ENCODE results near the gene PAQR3. TPM values are rescaled to one million over a fixed set of nuclear protein-coding genes. Genes with fewer than 3 reads are reported as not detected.
"Not testable (repeated sequence)": the region's sequence is repeated elsewhere in the genome, so short reads cannot be mapped to it uniquely, and the experiment has no call there.

The PAQR3 gene
- total RNA-seq, 2 donors from 2014 or later, result 13.1 to 16.4 TPM

GRCh38 chr4:78910612-78911011 lies 28.6 kb downstream of the PAQR3 start:
- no peaks in the 10 kb centered on the region for H3K9me3 ChIP-seq
- no peak for TF ChIP-seq CTCF (IDR thresholded peaks at IDR 0.05)

GRCh38 chr4:78908974-78909373 lies 30.3 kb downstream of the PAQR3 start:
- H3K36me3 ChIP-seq; intact Hi-C loops (cut with DNase I); H3K27me3 ChIP-seq; H3K9ac ChIP-seq (ENCODE audit: low read depth in 2 of 2, low read length in 2 of 2); H3K9me3 ChIP-seq; H3K4me1 ChIP-seq; H3K4me3 ChIP-seq; DNase-seq; H3K27ac ChIP-seq: not testable (repeated sequence)

More at GRCh38 chr4:78910612-78911011, 28.6 kb downstream of the PAQR3 start:
- DNase-seq, result no peak
- Histone ChIP-seq H3K36me3 (no peaks in the 10 kb centered on the region), H3K27me3 (no peaks in the 10 kb centered on the region), H3K9ac (ENCODE audit: low read depth in 2 of 2, low read length in 2 of 2) (no peak overlapping the region), H3K4me1 (no peaks in the 10 kb centered on the region), H3K4me3 (no peak overlapping the region), H3K27ac (no peak overlapping the region)
- intact Hi-C loops (cut with DNase I), result no loop called here

DNA sequence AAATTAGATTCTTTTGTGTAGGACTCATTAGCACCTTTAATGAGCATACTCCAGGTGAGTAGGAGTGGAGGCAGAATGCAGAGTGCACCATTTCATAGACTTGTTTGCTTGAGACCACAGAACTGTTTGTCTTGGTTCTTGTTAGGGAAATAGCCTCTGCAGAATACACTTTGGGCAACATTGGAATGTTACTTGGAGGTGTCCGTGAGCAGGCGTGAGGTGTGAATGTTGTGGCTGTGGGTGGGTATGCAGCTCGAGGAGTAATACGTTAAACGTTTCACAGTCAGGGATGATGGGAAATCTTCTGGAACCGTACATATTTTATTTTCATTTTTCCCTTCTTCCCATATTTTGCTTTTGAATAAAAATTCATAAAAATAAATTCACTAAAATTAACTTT lies 31.6 kb downstream of the PAQR3 start:
- intact Hi-C loops (cut with DNase I), result no loop called here
- Histone ChIP-seq H3K36me3 (no peaks in the 10 kb centered on the region), H3K4me3 (no peak overlapping the region), H3K9ac (ENCODE audit: low read depth in 2 of 2, low read length in 2 of 2) (no peak overlapping the region), H3K27ac (no peak overlapping the region), H3K4me1 (no peaks in the 10 kb centered on the region), H3K27me3 (no peaks in the 10 kb centered on the region), H3K9me3 (no peaks in the 10 kb centered on the region)
- DNase-seq, result no peak
- TF ChIP-seq CTCF (IDR thresholded peaks at IDR 0.05), result no peak

- DNase-seq, result no peak
- no peak for TF ChIP-seq CTCF (IDR thresholded peaks at IDR 0.05)
Measured at GRCh38 chr4:78904143-78904542, 35.1 kb downstream of the PAQR3 start.

GRCh38 chr4:78902298-78902697 lies 36.9 kb downstream of the PAQR3 start:
- TF ChIP-seq CTCF (IDR thresholded peaks at IDR 0.05), result no peak
- no peaks in the 10 kb centered on the region for H3K9me3 ChIP-seq
- no peak overlapping the region for H3K4me3 ChIP-seq
- no peaks in the 10 kb centered on the region for H3K36me3 ChIP-seq
- DNase-seq, result no peak
- no peak overlapping the region for H3K9ac ChIP-seq (ENCODE audit: low read depth in 2 of 2, low read length in 2 of 2)
- intact Hi-C loops (cut with DNase I), result no loop called here
- no peak overlapping the region for H3K27ac ChIP-seq
- H3K4me1 ChIP-seq, result peaks cover 3% of the 10 kb centered on the region
- no peaks in the 10 kb centered on the region for H3K27me3 ChIP-seq

More at GRCh38 chr4:78904143-78904542, 35.1 kb downstream of the PAQR3 start:
- Histone ChIP-seq H3K4me1 (peaks cover 3% of the 10 kb centered on the region), H3K9ac (ENCODE audit: low read depth in 2 of 2, low read length in 2 of 2) (no peak overlapping the region), H3K4me3 (no peak overlapping the region), H3K9me3 (no peaks in the 10 kb centered on the region), H3K27ac (no peak overlapping the region), H3K27me3 (no peaks in the 10 kb centered on the region), H3K36me3 (no peaks in the 10 kb centered on the region)
- intact Hi-C loops (cut with DNase I), result no loop called here

- intact Hi-C loops (cut with DNase I), result no loop called here
- Histone ChIP-seq H3K4me1 (peaks cover 3% of the 10 kb centered on the region), H3K9ac (ENCODE audit: low read depth in 2 of 2, low read length in 2 of 2) (no peak overlapping the region), H3K27me3 (no peaks in the 10 kb centered on the region), H3K27ac (no peak overlapping the region), H3K9me3 (no peaks in the 10 kb centered on the region), H3K4me3 (no peak overlapping the region), H3K36me3 (no peaks in the 10 kb centered on the region)
- DNase-seq, result no peak
- TF ChIP-seq CTCF (IDR thresholded peaks at IDR 0.05), result no peak
Measured at GRCh38 chr4:78901882-78902281, 37.4 kb downstream of the PAQR3 start.

All from colonic mucosa (tissue), 4 donors.